CD4-positive, alpha-beta T cell treated with Interleukin-1 beta for 1 hour (primary cell): Measurements from ENCODE around the gene PRXL2B.

ENCODE experiments used
- DNase-seq, 2 donors: peaks; one replicate each; pipeline ENCODE4 v3.0.0-alpha.2; 2020 to 2022

PRXL2B gene

DNA sequence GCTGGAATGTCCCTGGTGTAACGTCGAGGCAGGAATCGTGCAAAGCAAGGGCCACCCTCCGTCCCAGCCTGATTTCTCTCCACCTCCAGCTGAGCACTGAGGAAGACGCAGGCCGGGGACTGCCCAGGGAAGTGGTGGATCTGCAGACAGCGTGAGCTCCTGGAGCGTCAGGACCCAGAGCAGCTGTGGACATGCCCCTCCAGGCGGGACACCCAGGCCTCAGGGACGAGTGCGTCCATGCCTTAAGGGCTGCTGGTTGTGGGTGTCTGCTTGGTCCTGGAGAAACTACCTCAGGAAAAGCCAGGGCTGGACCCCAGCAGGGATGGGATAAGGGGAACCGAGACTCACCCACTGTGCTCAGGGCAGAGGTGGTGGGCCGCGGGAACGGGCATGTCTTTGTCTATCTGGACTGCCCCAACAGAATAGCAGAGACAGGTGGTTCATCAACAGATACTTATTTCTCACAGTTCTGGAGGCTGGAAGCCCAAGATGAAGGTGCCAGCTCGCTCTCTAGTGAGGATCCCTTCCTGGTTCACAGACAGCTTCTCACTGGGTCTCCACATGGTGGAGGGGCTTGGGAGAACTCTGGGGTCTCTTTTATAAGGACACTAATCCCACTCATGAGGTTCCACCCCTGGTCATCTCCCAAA, 52.0 kb downstream of the PRXL2B start:
- no peak for DNase-seq

DNA sequence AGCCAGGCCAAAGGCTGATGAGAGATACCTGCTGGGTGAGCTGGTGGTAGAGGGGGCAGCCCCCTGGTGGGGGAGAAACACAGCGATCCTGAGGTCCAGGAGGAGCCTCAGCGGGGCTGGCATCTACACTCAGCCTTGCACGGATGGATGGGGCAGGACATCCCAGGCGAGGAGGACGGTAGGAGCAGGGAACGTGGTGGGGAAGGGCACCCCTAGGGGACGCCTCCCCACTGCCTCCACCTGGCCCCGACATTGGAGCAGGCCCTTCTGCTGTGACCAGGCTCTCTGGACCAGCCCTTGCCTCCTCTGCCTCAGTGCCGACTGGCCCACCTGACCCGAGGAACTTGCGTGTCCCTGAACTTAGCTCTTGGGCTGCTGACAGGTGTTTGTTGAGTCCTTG, 52.6 kb downstream of the PRXL2B start:
- DNase-seq, result no peak

DNA sequence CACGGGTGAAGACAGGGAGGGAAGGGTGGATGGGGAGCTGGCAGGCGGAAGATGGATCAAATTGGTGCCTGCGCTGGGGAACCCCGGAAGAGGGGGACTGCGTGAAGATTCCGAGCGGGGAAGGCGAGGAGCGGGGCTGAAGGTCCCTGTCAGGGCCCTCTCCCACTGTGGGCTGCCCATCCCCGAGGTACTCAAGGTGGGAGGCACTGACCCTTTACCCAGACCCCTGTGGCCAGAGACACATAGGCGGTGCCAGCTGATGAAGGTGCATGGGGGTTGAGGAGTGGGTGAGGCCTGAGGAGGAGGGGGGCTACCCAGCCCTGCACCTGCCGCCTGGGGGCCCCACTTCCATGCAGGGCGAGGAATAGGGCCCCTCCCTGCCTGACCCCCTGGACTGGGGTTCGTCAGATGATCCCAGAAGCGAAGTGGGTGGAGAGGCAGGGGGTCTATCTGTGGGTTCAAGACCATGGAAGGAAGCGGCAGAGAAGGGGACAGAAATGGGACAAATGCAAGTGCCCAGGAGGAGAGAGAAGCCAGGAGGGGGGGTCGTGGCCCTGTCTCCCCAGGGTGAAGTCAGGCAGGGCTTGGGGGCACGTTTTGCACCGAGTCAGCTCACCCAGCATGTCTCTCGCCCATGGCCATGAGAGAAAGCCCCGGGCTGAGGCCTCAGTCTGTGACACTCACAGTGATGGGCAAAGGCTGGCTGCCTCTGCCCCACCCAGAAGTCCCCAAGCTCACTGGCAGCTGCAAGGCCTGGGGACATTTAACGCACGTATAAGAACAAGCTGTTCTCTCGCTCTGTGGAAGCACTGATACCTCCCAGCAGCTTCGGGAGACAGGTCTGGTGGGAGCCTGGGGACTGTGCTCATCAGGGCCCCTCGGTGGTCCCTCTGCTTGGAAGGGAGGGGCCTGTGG, 53.3 kb downstream of the PRXL2B start:
- no peak for DNase-seq

DNA sequence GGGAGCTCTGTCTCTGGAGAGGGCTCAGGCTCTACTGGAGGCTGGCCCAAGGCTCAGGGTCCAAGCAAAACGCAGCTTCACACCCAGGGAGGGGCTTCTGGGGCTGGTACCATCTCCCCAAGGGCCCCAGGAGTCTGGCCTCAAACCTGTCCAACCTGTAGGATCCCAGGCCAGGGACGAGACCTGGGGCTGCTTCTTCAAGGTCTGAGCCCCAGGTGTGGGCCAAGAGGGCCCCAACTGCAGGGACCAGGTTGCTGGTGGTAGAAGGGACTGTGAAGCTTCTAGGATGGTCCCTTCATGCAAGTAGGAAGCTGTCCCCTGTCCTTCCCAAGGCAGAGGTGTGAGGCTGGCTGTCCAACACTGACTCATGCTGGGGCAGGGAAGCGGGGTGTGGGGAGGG, 54.0 kb downstream of the PRXL2B start:
- no peak for DNase-seq
